HG02943 (cell line): ENCODE measurements around the gene ZNF184.

Experiments used
- ATAC-seq: cut with Tn5 transposase; IDR thresholded peaks from one replicate; pipeline ENCODE4 v1.9.1; 2021; ENCODE audit warnings: mild to moderate bottlenecking, low read depth, moderate library complexity; ENCODE audit not compliant: unreplicated experiment

The ZNF184 gene

GRCh38 chr6:27472617-27473400, at the start of gene ZNF184:
TSS of gene ZNF184 (minus strand) at chr6:27473105. CDS start at chr6:27472294, 811 bp downstream.
- ATAC-seq = peak; percentile 90

- ATAC-seq = no peak
These were observed 46.2 kb upstream of the ZNF184 start for GRCh38 chr6:27518881-27519795.

- ATAC-seq = no peak
These were observed 45.3 kb upstream of the ZNF184 start for GRCh38 chr6:27517928-27518787.

GRCh38 chr6:27517238-27517637, 44.3 kb upstream of the ZNF184 start:
- no peak for ATAC-seq

GRCh38 chr6:27514906-27515495, 42.1 kb upstream of the ZNF184 start:
- ATAC-seq = no peak

GRCh38 chr6:27512525-27512924, 39.6 kb upstream of the ZNF184 start:
- ATAC-seq = no peak

GRCh38 chr6:27507041-27507956, 34.4 kb upstream of the ZNF184 start:
- no peak for ATAC-seq

- no peak for ATAC-seq
These were observed 32.5 kb upstream of the ZNF184 start for GRCh38 chr6:27505209-27506027.

- ATAC-seq = peak; percentile 36
These were observed 30.6 kb upstream of the ZNF184 start for GRCh38 chr6:27503436-27504030.

- ATAC-seq = peak; percentile 52
These were observed 29.9 kb upstream of the ZNF184 start for GRCh38 chr6:27502508-27503435.

GRCh38 chr6:27501187-27501586, 28.3 kb upstream of the ZNF184 start:
- ATAC-seq = no peak

- ATAC-seq = no peak
These were observed 27.3 kb upstream of the ZNF184 start for GRCh38 chr6:27500177-27500576.

- ATAC-seq = no peak
These were observed 22.7 kb upstream of the ZNF184 start for GRCh38 chr6:27495386-27496135.

- no peak for ATAC-seq
These were observed 22.1 kb upstream of the ZNF184 start for GRCh38 chr6:27494987-27495385.

- no peak for ATAC-seq
These were observed 21.2 kb upstream of the ZNF184 start for GRCh38 chr6:27494103-27494502.

- no peak for ATAC-seq
These were observed 19.8 kb upstream of the ZNF184 start for GRCh38 chr6:27492631-27493190.
